H1 (cell line): Measurements from ENCODE around the gene TMEM204. TPM values are rescaled to one million over a fixed set of nuclear protein-coding genes. Genes with fewer than 3 reads are reported as not detected.

ENCODE experiments used
- CTCF ChIA-PET: fragments of 300-600 bp; sonication (Branson Sonifier 250); formaldehyde crosslinking; loops from one replicate; lab custom pipeline; 2021; ENCODE audit not compliant: partially characterized antibody; lab: Charles Lee
- POLR2A ChIA-PET: fragments of 300-600 bp; sonication (Branson Sonifier 250); formaldehyde crosslinking; loops from one replicate; lab custom pipeline; 2021; ENCODE audit warnings: inconsistent platforms; ENCODE audit not compliant: partially characterized antibody; lab: Charles Lee
- DNase-seq, 2 experiments: peaks; one replicate each; pipeline versions ENCODE4 v3.0.0 to v3.0.0-alpha.2; 2010 to 2022; ENCODE audit warnings: low spot score in 2 of 2, low read depth in 1 of 2, mixed read lengths in 1 of 2
- FAIRE-seq: peaks from 2 replicates; lab custom pipeline; 2011; peaks lifted over from hg19 to GRCh38; lab: Jason Lieb, UNC
- H2AFZ ChIP-seq: 2 replicates; pipeline ENCODE4 v1.8.1; 2012; ENCODE audit warnings: low read length, inconsistent platforms
- H2AK5ac ChIP-seq: 2 replicates; pipeline ENCODE4 v1.6.1; 2013; ENCODE audit warnings: low read depth, low read length
- H2BK120ac ChIP-seq: replicated peaks from 2 replicates; pipeline ENCODE3; 2013; ENCODE audit warnings: low read depth, low read length, inconsistent platforms
- H2BK12ac ChIP-seq: 2 replicates; pipeline ENCODE4 v1.6.1; 2013; ENCODE audit warnings: low read depth, low read length
- H2BK15ac ChIP-seq: 2 replicates; pipeline ENCODE4 v1.6.1; 2013; ENCODE audit warnings: low read length
- H2BK20ac ChIP-seq: 2 replicates; pipeline ENCODE4 v1.6.1; 2013; ENCODE audit warnings: low read length
- H2BK5ac ChIP-seq: 2 replicates; pipeline ENCODE4 v1.6.1; 2013; ENCODE audit warnings: low read depth, low read length
- H3K14ac ChIP-seq: 2 replicates; pipeline ENCODE4 v1.6.1; 2013; ENCODE audit warnings: inconsistent platforms; ENCODE audit not compliant: insufficient read length
- H3K18ac ChIP-seq: 2 replicates; pipeline ENCODE4 v1.6.1; 2013; ENCODE audit warnings: low read length; ENCODE audit errors: extremely low read depth
- H3K23ac ChIP-seq: 2 replicates; pipeline ENCODE4 v1.6.1; 2013; ENCODE audit warnings: inconsistent platforms; ENCODE audit not compliant: insufficient read length
- H3K23me2 ChIP-seq: 2 replicates; pipeline ENCODE4 v1.6.1; 2013; ENCODE audit warnings: low read depth, low read length
- H3K27ac ChIP-seq: 2 replicates; pipeline ENCODE4 v1.6.1; 2011; ENCODE audit warnings: low read depth, low read length, inconsistent platforms
- H3K27me3 ChIP-seq, 4 experiments: replicated peaks in 1 of 4; 1 replicate in 1 of 4; 2 replicates in 3 of 4; pipeline versions ENCODE4 v1.6.1 to v1.8.1; 2011 to 2013; ENCODE audit warnings: low read length in 3 of 4, mild to moderate bottlenecking in 3 of 4, inconsistent platforms in 2 of 4, mixed read lengths in 2 of 4, moderate library complexity in 1 of 4; ENCODE audit not compliant: control insufficient read depth in 3 of 4, insufficient read depth in 3 of 4; ENCODE audit errors: extremely low read depth in 1 of 4
- H3K36me3 ChIP-seq, 4 experiments: 2 replicates each; pipeline versions ENCODE4 v1.6.1 to v1.8.1; 2011 to 2013; ENCODE audit warnings: mild to moderate bottlenecking in 4 of 4, low read length in 3 of 4, moderate library complexity in 2 of 4, control low read depth in 1 of 4, inconsistent platforms in 1 of 4; ENCODE audit not compliant: insufficient read depth in 4 of 4, control insufficient read depth in 2 of 4
- H3K4ac ChIP-seq: replicated peaks from 2 replicates; pipeline ENCODE3; 2013; ENCODE audit warnings: low read length, low read depth, mixed read lengths, inconsistent platforms; ENCODE audit not compliant: insufficient read length
- H3K4me1 ChIP-seq, 4 experiments: replicated peaks in 1 of 4; 1 replicate in 1 of 4; 2 replicates in 3 of 4; pipeline versions ENCODE4 v1.6.1 to v1.8.1; 2011 to 2013; ENCODE audit warnings: low read length in 3 of 4, inconsistent platforms in 2 of 4, mixed read lengths in 1 of 4; ENCODE audit not compliant: insufficient read depth in 4 of 4, control insufficient read depth in 3 of 4
- H3K4me2 ChIP-seq, 2 experiments: 2 replicates each; pipeline versions ENCODE4 v1.6.1 to v1.8.1; 2011 to 2013; ENCODE audit warnings: low read depth in 2 of 2, low read length in 2 of 2, control low read depth in 1 of 2, inconsistent platforms in 1 of 2, mild to moderate bottlenecking in 1 of 2; ENCODE audit not compliant: insufficient read depth in 1 of 2
- H3K4me3 ChIP-seq, 4 experiments: fragments of 200-600, 300-600 bp in 1 of 4; sonication (generic), shearing (Covaris generic), sonication (Bioruptor Twin) in 1 of 4; 2 replicates each; pipeline versions ENCODE4 v1.5.1 to v1.8.1; 2011 to 2016; ENCODE audit warnings: low read length in 4 of 4, low read depth in 3 of 4, control low read depth in 2 of 4, inconsistent platforms in 2 of 4, mild to moderate bottlenecking in 2 of 4, mixed read lengths in 1 of 4, moderate library complexity in 1 of 4; ENCODE audit not compliant: insufficient read depth in 2 of 4; ENCODE audit errors: extremely low read depth in 1 of 4
- H3K56ac ChIP-seq: replicated peaks from 2 replicates; pipeline ENCODE3; 2013; ENCODE audit warnings: low read depth, mild to moderate bottlenecking, mixed read lengths, low read length, inconsistent platforms; ENCODE audit not compliant: insufficient read length
- H3K79me1 ChIP-seq: 2 replicates; pipeline ENCODE4 v1.6.1; 2013; ENCODE audit warnings: low read depth, low read length, control low read depth
- H3K79me2 ChIP-seq, 2 experiments: 2 replicates each; pipeline versions ENCODE4 v1.6.1 to v1.8.1; 2012 to 2013; ENCODE audit warnings: low read length in 2 of 2, mild to moderate bottlenecking in 2 of 2, inconsistent platforms in 1 of 2; ENCODE audit not compliant: insufficient read depth in 2 of 2, control insufficient read depth in 1 of 2
- H3K9ac ChIP-seq, 4 experiments: replicated peaks in 1 of 4; 1 replicate in 1 of 4; 2 replicates in 3 of 4; pipeline versions ENCODE4 v1.6.1 to v1.8.1; 2011 to 2013; ENCODE audit warnings: low read depth in 3 of 4, low read length in 3 of 4, control low read depth in 2 of 4, mild to moderate bottlenecking in 2 of 4, moderate library complexity in 2 of 4, inconsistent platforms in 1 of 4; ENCODE audit errors: extremely low read depth in 1 of 4
- H3K9me3 ChIP-seq, 2 experiments: 2 replicates each; pipeline versions ENCODE4 v1.6.1 to v1.8.1; 2012 to 2013; ENCODE audit warnings: mild to moderate bottlenecking in 2 of 2, moderate library complexity in 2 of 2, control low read depth in 1 of 2, inconsistent platforms in 1 of 2, low read depth in 1 of 2, low read length in 1 of 2, mixed read lengths in 1 of 2; ENCODE audit not compliant: insufficient read depth in 2 of 2
- H4K20me1 ChIP-seq, 2 experiments: replicated peaks in 1 of 2; 2 replicates each; pipeline versions ENCODE3 to v1.8.1; 2011 to 2013; ENCODE audit warnings: inconsistent platforms in 2 of 2, low read length in 2 of 2, mild to moderate bottlenecking in 1 of 2; ENCODE audit not compliant: insufficient read depth in 2 of 2, control insufficient read depth in 1 of 2
- H4K5ac ChIP-seq: 2 replicates; pipeline ENCODE4 v1.6.1; 2013; ENCODE audit warnings: low read length, low read depth, mixed read lengths, inconsistent platforms; ENCODE audit not compliant: insufficient read length
- H4K8ac ChIP-seq: 2 replicates; pipeline ENCODE4 v1.8.0; 2013; ENCODE audit warnings: mild to moderate bottlenecking, moderate library complexity, low read length, inconsistent platforms; ENCODE audit not compliant: insufficient read depth; ENCODE audit errors: extremely low read depth
- H4K91ac ChIP-seq: replicated peaks from 2 replicates; pipeline ENCODE3; 2013; ENCODE audit warnings: low read length, mixed read lengths, inconsistent platforms; ENCODE audit not compliant: insufficient read length
- ATF2 ChIP-seq: IDR thresholded peaks from 2 replicates; pipeline ENCODE4 v1.6.1; 2012; ENCODE audit warnings: low read length, inconsistent platforms
- EZH2 ChIP-seq: fragments of 200-600 bp; sonication (generic); IDR thresholded peaks from 2 replicates; pipeline ENCODE4 v1.7.1; 2012; ENCODE audit warnings: low read depth, mild to moderate bottlenecking, moderate library complexity, low read length, inconsistent platforms; ENCODE audit not compliant: severe bottlenecking
- RBBP5 ChIP-seq: IDR thresholded peaks from 2 replicates; pipeline ENCODE4 v1.7.1; 2012; ENCODE audit warnings: low read depth, mild to moderate bottlenecking, inconsistent platforms, low read length, moderate library complexity, borderline replicate concordance
- RXRA ChIP-seq: IDR thresholded peaks from 2 replicates; pipeline ENCODE4 v1.6.1; 2011; ENCODE audit warnings: low read depth, mild to moderate bottlenecking, low read length, moderate library complexity; ENCODE audit not compliant: insufficient read depth
- SP1 ChIP-seq: IDR thresholded peaks from 2 replicates; pipeline ENCODE4 v1.6.1; 2011; ENCODE audit warnings: low read depth, low read length
- WGBS, 2 experiments: shearing (Covaris generic) in 1 of 2; methylation state at CpG; one replicate each; pipeline versions ENCODE4 v1.1.6 to v1.1.7; 2013 to 2015; ENCODE audit warnings: low lambda C conversion rate in 2 of 2, mixed read lengths in 2 of 2, inconsistent platforms in 1 of 2, low coverage in 1 of 2, missing lambda C conversion rate in 1 of 2; ENCODE audit not compliant: insufficient replicate concordance in 2 of 2, insufficient coverage in 1 of 2, insufficient read length in 1 of 2; ENCODE audit errors: extremely low coverage in 1 of 2, missing lambda C conversion rate in 1 of 2; 5-methylcytosine and 5-hydroxymethylcytosine counted together
- polyA plus RNA-seq, 7 experiments: library from polyadenylated mRNA; depleted of rRNA in 3 of 7; stranded (reverse) in 5 of 7; unstranded in 2 of 7; fragments of >200 nt in 5 of 7; fragments of 200-250 nt in 2 of 7; gene quantifications; 1 replicate in 5 of 7; 2 replicates in 1 of 7; 4 replicates in 1 of 7; pipeline versions ENCODE4 v1.2.1 to v1.2.3, GENCODE V29; 2011 to 2013; ENCODE audit warnings: missing spikeins in 2 of 7, mixed read lengths in 2 of 7
- total RNA-seq: library from RNA; stranded (reverse); fragmentation: NEBNext Ultra II Directional; extraction: Animal tissue kit (Norgen Biotek cat#: 25700); gene quantifications from 2 replicates; pipeline ENCODE4 v1.2.1, GENCODE V29; 2021

Gene TMEM204
- total and polyA plus RNA-seq, 2 of the 8 experiments (the other 6 are each of a cell fraction or from before 2014, with no cell fraction given) = not detected

- Histone ChIP-seq H3K56ac (no peak overlapping the region), H3K9ac (no peak overlapping the region), H3K4me2 (no peak overlapping the region), H2BK20ac (no peak overlapping the region), H3K4me3 (no peak overlapping the region), H3K27me3 (no peaks in the 10 kb centered on the region), H4K91ac (no peak overlapping the region), H3K4ac (no peak overlapping the region), H3K9me3 (no peaks in the 10 kb centered on the region), H3K4me1 (peaks cover 0 to 3% (median 0%) of the 10 kb centered on the region in 4 experiments; a peak in 1 of 7 replicates), H3K79me2 (no peaks in the 10 kb centered on the region), H4K20me1 (peaks cover 0 to 2% of the 10 kb centered on the region in 2 experiments), H3K27ac (no peak overlapping the region), H2AK5ac (no peak overlapping the region), H3K18ac (no peak overlapping the region), H3K23me2 (no peaks in the 10 kb centered on the region), H3K23ac (no peak overlapping the region), H2AFZ (no peak overlapping the region), H2BK5ac (no peak overlapping the region), H3K79me1 (no peaks in the 10 kb centered on the region; the same call in 1 of the 2 replicates), H4K5ac (no peak overlapping the region), H2BK12ac (no peak overlapping the region), H2BK15ac (no peak overlapping the region), H4K8ac (no peak overlapping the region), H2BK120ac (no peak overlapping the region), H3K36me3 (peaks cover 2 to 15% (median 9%) of the 10 kb centered on the region in 4 experiments; a peak in 5 of 8 replicates), H3K14ac (no peak overlapping the region)
- POLR2A ChIA-PET = no interaction called here
- FAIRE-seq = no peak
- no peak for DNase-seq
- WGBS, 2 experiments = 90% methylated on average over 15 of the region's 15 CpGs; no CpG with 5 or more reads in 1 of the 2 experiments
- no peak for TF ChIP-seq ATF2
- TF ChIP-seq RXRA = no peak
- no peak for TF ChIP-seq SP1
- TF ChIP-seq EZH2 = no peak
- no peak for TF ChIP-seq RBBP5
- CTCF ChIA-PET = interaction anchor here (3.0 kb wide), 1 partner anchor 14 kb away, joined by 10 read pairs; no protein-coding TSS in a partner anchor
Measured at GRCh38 chr16:1560153-1560552, 26.7 kb downstream of the TMEM204 start.
